Parathyroid adenoma (tissue), 2 donors: ENCODE measurements around the gene TNFRSF18.
A peak's percentile ranks its signal among the peaks of the same experiment; 100 is the strongest.

Experiments used
- H2AFZ ChIP-seq: fragments of 300-600 bp; sonication (generic); one replicate; pipeline ENCODE4 v1.7.0; 2017; ENCODE audit warnings: antibody characterized with exemption, mild to moderate bottlenecking
- H3K27ac ChIP-seq: fragments of 300-600 bp; sonication (generic); one replicate; pipeline ENCODE4 v1.7.0; 2017
- H3K27me3 ChIP-seq: fragments of 300-600 bp; sonication (generic); one replicate; pipeline ENCODE4 v1.7.0; 2017; ENCODE audit warnings: low read length; ENCODE audit not compliant: control insufficient read depth, insufficient read depth
- H3K36me3 ChIP-seq: fragments of 300-600 bp; sonication (generic); one replicate; pipeline ENCODE4 v1.7.0; 2017; ENCODE audit warnings: low read length; ENCODE audit not compliant: control insufficient read depth, insufficient read depth
- H3K4me1 ChIP-seq: fragments of 300-600 bp; sonication (generic); one replicate; pipeline ENCODE4 v1.7.0; 2017; ENCODE audit warnings: control low read depth
- H3K4me2 ChIP-seq: fragments of 300-600 bp; sonication (generic); one replicate; pipeline ENCODE4 v1.7.0; 2017; ENCODE audit warnings: low read length
- H3K4me3 ChIP-seq: fragments of 300-600 bp; sonication (generic); one replicate; pipeline ENCODE4 v1.7.0; 2017; ENCODE audit warnings: low read depth, low read length
- H3K79me2 ChIP-seq: fragments of 300-600 bp; sonication (generic); one replicate; pipeline ENCODE4 v1.7.0; 2017; ENCODE audit warnings: control low read depth
- H3K9ac ChIP-seq: fragments of 300-600 bp; sonication (generic); one replicate; pipeline ENCODE4 v1.7.0; 2017; ENCODE audit warnings: mild to moderate bottlenecking
- H3K9me3 ChIP-seq: fragments of 300-600 bp; sonication (generic); one replicate; pipeline ENCODE4 v1.7.0; 2017; ENCODE audit warnings: low read length; ENCODE audit not compliant: control insufficient read depth
- CTCF ChIP-seq: fragments of 300-600 bp; sonication (generic); IDR thresholded peaks from one replicate; pipeline ENCODE4 v1.7.0; 2017; ENCODE audit warnings: antibody characterized with exemption, mild to moderate bottlenecking
- donor health status: primary hyperparathyroidism.

Gene TNFRSF18

GRCh38 chr1:1157426-1157913, 48.9 kb downstream of the TNFRSF18 start:
- no peaks in the 10 kb centered on the region for H3K36me3 ChIP-seq
- no peaks in the 10 kb centered on the region for H3K79me2 ChIP-seq
- no peaks in the 10 kb centered on the region for H3K9me3 ChIP-seq
- peak overlapping the region; percentile 46 for H3K9ac ChIP-seq
- H3K27me3 ChIP-seq, result no peaks in the 10 kb centered on the region
- H2AFZ ChIP-seq, result peak overlapping the region; percentile 91
- H3K4me3 ChIP-seq, result peak overlapping the region; percentile 62
- H3K4me1 ChIP-seq, result no peaks in the 10 kb centered on the region
- peak overlapping the region; percentile 81 for H3K27ac ChIP-seq
- peak overlapping the region; percentile 80 for H3K4me2 ChIP-seq
- no peak for TF ChIP-seq CTCF

- H3K79me2 ChIP-seq, result no peaks in the 10 kb centered on the region
- H2AFZ ChIP-seq, result no peak overlapping the region
- H3K4me2 ChIP-seq, result no peak overlapping the region
- H3K4me1 ChIP-seq, result no peaks in the 10 kb centered on the region
- no peak for TF ChIP-seq CTCF
- H3K27ac ChIP-seq, result no peak overlapping the region
- no peaks in the 10 kb centered on the region for H3K36me3 ChIP-seq
- no peak overlapping the region for H3K9ac ChIP-seq
- no peaks in the 10 kb centered on the region for H3K27me3 ChIP-seq
- no peak overlapping the region for H3K4me3 ChIP-seq
- no peaks in the 10 kb centered on the region for H3K9me3 ChIP-seq
Measured at GRCh38 chr1:1157033-1157365, 49.4 kb downstream of the TNFRSF18 start.

- no peak for TF ChIP-seq CTCF
- H3K9me3 ChIP-seq, result no peaks in the 10 kb centered on the region
- H3K79me2 ChIP-seq, result no peaks in the 10 kb centered on the region
- no peak overlapping the region for H3K27ac ChIP-seq
- H3K4me1 ChIP-seq, result no peaks in the 10 kb centered on the region
- no peak overlapping the region for H2AFZ ChIP-seq
- no peaks in the 10 kb centered on the region for H3K36me3 ChIP-seq
- H3K4me3 ChIP-seq, result no peak overlapping the region
- H3K4me2 ChIP-seq, result no peak overlapping the region
- H3K9ac ChIP-seq, result no peak overlapping the region
- no peaks in the 10 kb centered on the region for H3K27me3 ChIP-seq
Measured at GRCh38 chr1:1156140-1157032, 50.0 kb downstream of the TNFRSF18 start.

GRCh38 chr1:1155258-1155657, 51.1 kb downstream of the TNFRSF18 start:
- Histone ChIP-seq H2AFZ (no peak overlapping the region), H3K79me2 (no peaks in the 10 kb centered on the region), H3K4me3 (no peak overlapping the region), H3K9me3 (no peaks in the 10 kb centered on the region), H3K27me3 (no peaks in the 10 kb centered on the region), H3K4me1 (no peaks in the 10 kb centered on the region), H3K4me2 (no peak overlapping the region), H3K9ac (no peak overlapping the region), H3K27ac (no peak overlapping the region), H3K36me3 (no peaks in the 10 kb centered on the region)
- TF ChIP-seq CTCF, result no peak

GRCh38 chr1:1153874-1154273, 52.5 kb downstream of the TNFRSF18 start:
- Histone ChIP-seq H3K4me2 (no peak overlapping the region), H2AFZ (no peak overlapping the region), H3K27ac (no peak overlapping the region), H3K9me3 (no peaks in the 10 kb centered on the region), H3K4me1 (no peaks in the 10 kb centered on the region), H3K4me3 (no peak overlapping the region), H3K36me3 (no peaks in the 10 kb centered on the region), H3K27me3 (no peaks in the 10 kb centered on the region), H3K79me2 (no peaks in the 10 kb centered on the region), H3K9ac (no peak overlapping the region)
- no peak for TF ChIP-seq CTCF
